Neuronal stem cell (in vitro differentiated cells): ENCODE data around the gene PEMT.

ENCODE experiments used
- DNase-seq: peaks from one replicate; pipeline ENCODE4 v3.0.0-alpha.2; 2013; ENCODE audit warnings: low spot score
- H2AFZ ChIP-seq: one replicate; pipeline ENCODE4 v1.6.1; 2013; ENCODE audit warnings: mild to moderate bottlenecking, low read length, inconsistent platforms
- H2AK5ac ChIP-seq: 2 replicates; pipeline ENCODE4 v1.6.1; 2013; ENCODE audit warnings: low read depth, mild to moderate bottlenecking, inconsistent platforms, low read length, moderate library complexity, mixed read lengths
- H2BK120ac ChIP-seq: 2 replicates; pipeline ENCODE4 v1.6.1; 2013; ENCODE audit warnings: low read depth, mild to moderate bottlenecking, inconsistent platforms, low read length, moderate library complexity, mixed read lengths
- H2BK12ac ChIP-seq: one replicate; pipeline ENCODE4 v1.6.1; 2013; ENCODE audit warnings: low read length, inconsistent platforms
- H2BK15ac ChIP-seq: 2 replicates; pipeline ENCODE4 v1.6.1; 2013; ENCODE audit warnings: mild to moderate bottlenecking, low read length, inconsistent platforms, mixed read lengths
- H2BK5ac ChIP-seq: one replicate; pipeline ENCODE4 v1.6.1; 2013; ENCODE audit warnings: inconsistent platforms, mild to moderate bottlenecking, low read length, moderate library complexity
- H3K14ac ChIP-seq: one replicate; pipeline ENCODE4 v1.6.1; 2013; ENCODE audit warnings: low read length, inconsistent platforms
- H3K18ac ChIP-seq: 2 replicates; pipeline ENCODE4 v1.6.1; 2013; ENCODE audit warnings: low read length, inconsistent platforms
- H3K23ac ChIP-seq: 2 replicates; pipeline ENCODE4 v1.6.1; 2013; ENCODE audit warnings: low read depth, mild to moderate bottlenecking, mixed read lengths, low read length, inconsistent platforms; ENCODE audit not compliant: poor library complexity
- H3K27ac ChIP-seq: replicated peaks from 3 replicates; pipeline ENCODE4 v1.5.1; 2013; ENCODE audit warnings: low read length, inconsistent platforms
- H3K27me3 ChIP-seq, 3 experiments: 2 replicates each; pipeline ENCODE4 v1.6.1; 2013; ENCODE audit warnings: low read length in 3 of 3, mild to moderate bottlenecking in 2 of 3, inconsistent platforms in 1 of 3, low read depth in 1 of 3, mixed read lengths in 1 of 3, moderate library complexity in 1 of 3; ENCODE audit not compliant: control insufficient read depth in 3 of 3, insufficient read depth in 3 of 3
- H3K36me3 ChIP-seq, 2 donors: replicated peaks in 1 of 2; 2 replicates each; pipeline ENCODE4 v1.6.1; 2013; ENCODE audit warnings: low read length in 2 of 2; ENCODE audit not compliant: control insufficient read depth in 2 of 2, insufficient read depth in 2 of 2
- H3K4ac ChIP-seq: 2 replicates; pipeline ENCODE4 v1.6.1; 2013; ENCODE audit warnings: inconsistent platforms, mild to moderate bottlenecking, low read length, moderate library complexity
- H3K4me1 ChIP-seq, 2 donors: 1 replicate in 1 of 2; 2 replicates in 1 of 2; pipeline ENCODE4 v1.6.1; 2013; ENCODE audit warnings: low read length in 2 of 2, low read depth in 1 of 2; ENCODE audit not compliant: control insufficient read depth in 2 of 2, insufficient read depth in 1 of 2
- H3K4me2 ChIP-seq: one replicate; pipeline ENCODE4 v1.6.1; 2013; ENCODE audit warnings: mild to moderate bottlenecking, low read length, inconsistent platforms; ENCODE audit not compliant: insufficient read depth, poor library complexity, severe bottlenecking
- H3K4me3 ChIP-seq, 2 donors: 2 replicates each; pipeline ENCODE4 v1.5.1; 2013; ENCODE audit warnings: low read length in 2 of 2, mild to moderate bottlenecking in 2 of 2, inconsistent platforms in 1 of 2, moderate library complexity in 1 of 2
- H3K79me1 ChIP-seq: one replicate; pipeline ENCODE4 v1.6.1; 2013; ENCODE audit warnings: low read depth, mild to moderate bottlenecking, inconsistent platforms, low read length, moderate library complexity
- H3K9ac ChIP-seq: one replicate; pipeline ENCODE4 v1.6.1; 2013; ENCODE audit warnings: mild to moderate bottlenecking, low read depth, low read length, inconsistent platforms; ENCODE audit not compliant: poor library complexity
- H3K9me3 ChIP-seq, 2 donors: replicated peaks in 1 of 2; 2 replicates each; pipeline versions ENCODE3 to v1.6.1; 2013; ENCODE audit warnings: low read length in 2 of 2, mild to moderate bottlenecking in 2 of 2, inconsistent platforms in 1 of 2, low read depth in 1 of 2, mixed read lengths in 1 of 2, moderate library complexity in 1 of 2; ENCODE audit not compliant: control insufficient read depth in 2 of 2, insufficient read depth in 1 of 2
- H4K8ac ChIP-seq: one replicate; pipeline ENCODE4 v1.6.1; 2013; ENCODE audit warnings: low read depth, mild to moderate bottlenecking, inconsistent platforms, low read length, moderate library complexity
- H4K91ac ChIP-seq: one replicate; pipeline ENCODE4 v1.6.1; 2013; ENCODE audit warnings: low read length, low read depth, mild to moderate bottlenecking, inconsistent platforms; ENCODE audit not compliant: poor library complexity
- WGBS, 2 donors: extraction: QIAGEN DNeasy Blood & Tissue Kit; methylation state at CpG; one replicate each; pipeline ENCODE4 v1.1.7; 2013; ENCODE audit warnings: missing lambda C conversion rate in 2 of 2, mixed read lengths in 1 of 2; ENCODE audit not compliant: insufficient read length in 2 of 2, insufficient replicate concordance in 1 of 2; ENCODE audit errors: extremely low coverage in 2 of 2; 5-methylcytosine and 5-hydroxymethylcytosine counted together

The PEMT gene

DNA sequence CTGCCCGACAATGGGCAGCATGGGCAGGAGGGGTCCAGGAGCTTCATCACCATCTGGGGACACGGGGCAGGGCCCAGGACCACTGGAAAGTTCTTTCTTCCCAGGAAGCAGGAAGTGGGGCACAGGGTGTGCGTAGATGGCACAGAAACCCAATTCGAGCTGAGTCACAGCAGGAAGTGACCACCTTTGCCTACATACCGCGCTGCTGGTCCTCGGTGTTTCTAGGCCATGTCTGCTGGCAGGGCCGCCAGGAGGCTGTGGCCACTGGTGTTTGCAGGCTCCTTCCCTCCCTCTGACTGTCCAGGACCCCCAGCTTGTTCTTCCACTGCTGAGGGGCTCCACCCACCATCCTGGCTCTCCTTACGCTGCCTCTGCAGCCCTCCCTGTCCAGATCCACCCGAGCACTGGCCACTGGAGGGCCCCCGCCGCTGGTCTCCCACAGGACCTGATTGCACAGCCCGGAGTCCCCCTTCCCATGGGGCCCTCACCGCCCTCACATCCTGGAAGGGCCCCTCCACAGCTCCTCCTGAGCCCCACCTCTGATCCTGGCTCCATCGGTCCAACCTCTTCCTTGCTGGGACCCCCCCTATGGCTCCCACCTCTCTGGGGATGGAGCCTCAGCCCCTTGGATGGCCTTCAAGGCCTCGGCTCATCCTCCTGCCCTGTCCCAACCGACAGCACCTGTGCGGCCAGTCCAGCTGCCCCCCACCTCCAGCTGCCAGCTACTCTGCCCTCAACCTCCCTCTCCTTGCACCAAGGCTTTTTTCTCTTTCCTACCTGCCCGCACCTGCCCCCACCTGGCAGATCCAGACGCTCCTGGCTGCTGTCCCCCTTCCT is 80.8 kb downstream of the PEMT start:
- Histone ChIP-seq H2AFZ (no peak overlapping the region), H2AK5ac (peak overlapping the region; percentile 75), H4K91ac (no peak overlapping the region), H3K9ac (no peak overlapping the region), H3K36me3 (no peaks in the 10 kb centered on the region), H3K27ac (no peak overlapping the region), H3K23ac (no peak overlapping the region), H3K18ac (peak overlapping the region; percentile 67), H2BK5ac (peak overlapping the region; percentile 29), H3K4me3 (peak overlapping the region in 1 of 2 donors; percentile 32), H3K79me1 (peaks cover 7% of the 10 kb centered on the region), H2BK15ac (no peak overlapping the region), H4K8ac (peak overlapping the region; percentile 23), H3K4me1 (peaks cover 3 to 12% of the 10 kb centered on the region in 2 donors), H2BK120ac (no peak overlapping the region), H3K4ac (no peak overlapping the region), H3K14ac (peak overlapping the region; percentile 85), H3K9me3 (no peaks in the 10 kb centered on the region), H3K4me2 (no peak overlapping the region), H2BK12ac (peak overlapping the region; percentile 16), H3K27me3 (no peaks in the 10 kb centered on the region)
- no peak for DNase-seq
- WGBS, 2 donors, result no CpG with 5 or more reads among the region's 20 CpGs

DNA sequence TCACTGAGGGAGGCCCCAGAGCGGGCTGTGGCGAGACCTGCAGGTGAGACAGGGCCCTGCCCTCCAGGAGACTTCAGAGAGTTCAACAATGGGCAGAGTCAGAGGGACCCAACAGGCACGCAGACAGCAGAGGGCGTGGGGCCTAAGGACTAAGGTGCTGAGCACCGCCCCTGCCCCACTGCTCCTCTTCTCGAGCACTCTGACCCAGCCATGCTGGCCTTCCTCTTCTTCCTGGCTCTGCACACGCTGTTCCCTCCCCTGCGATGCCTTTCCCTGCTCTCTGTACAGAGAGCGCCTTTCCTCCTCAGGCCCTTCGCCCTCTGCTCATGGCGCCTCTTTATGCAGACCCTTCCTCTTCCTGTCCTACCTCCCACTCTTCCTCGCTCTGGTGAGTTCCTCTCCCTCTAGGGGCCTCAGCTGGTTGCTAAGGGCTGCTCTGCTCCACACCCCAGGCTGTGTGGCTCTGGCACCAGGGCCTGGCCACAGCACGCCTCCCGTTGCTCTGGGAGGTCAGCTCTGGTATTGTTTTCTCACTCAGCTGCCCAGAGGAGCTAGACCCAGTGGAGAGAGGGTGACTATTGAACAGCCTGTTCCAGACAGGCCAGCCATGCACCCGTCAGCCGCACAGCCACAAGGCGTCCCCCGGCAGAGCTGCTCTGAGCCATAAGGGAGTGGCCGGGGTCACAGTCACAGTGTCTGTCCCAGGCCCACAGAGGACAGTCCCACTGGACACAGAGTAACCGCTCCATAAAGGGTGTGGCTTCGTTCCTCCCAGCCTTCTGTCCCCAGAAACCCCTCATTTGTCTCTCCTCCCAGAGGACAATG is 81.7 kb downstream of the PEMT start:
- Histone ChIP-seq H2AK5ac (peak overlapping the region; percentile 75), H2BK15ac (peak overlapping the region; percentile 30), H3K14ac (peak overlapping the region; percentile 97), H3K4me3 (peak overlapping the region in 1 of 2 donors; percentile 32), H3K18ac (peak overlapping the region; percentile 53), H3K4me1 (peaks cover 4 to 5% of the 10 kb centered on the region in 2 donors), H3K27me3 (no peaks in the 10 kb centered on the region), H3K79me1 (peaks cover 7% of the 10 kb centered on the region), H3K9me3 (no peaks in the 10 kb centered on the region), H3K4me2 (no peak overlapping the region), H3K9ac (no peak overlapping the region), H3K23ac (peak overlapping the region; percentile 34), H2AFZ (no peak overlapping the region), H3K4ac (peak overlapping the region; percentile 46), H3K27ac (no peak overlapping the region), H4K8ac (no peak overlapping the region), H2BK120ac (no peak overlapping the region), H4K91ac (no peak overlapping the region), H3K36me3 (no peaks in the 10 kb centered on the region), H2BK5ac (peak overlapping the region; percentile 29), H2BK12ac (peak overlapping the region; percentile 30)
- DNase-seq, result no peak
- no CpG with 5 or more reads among the region's 21 CpGs for WGBS, 2 donors

- Histone ChIP-seq H4K8ac (no peak overlapping the region), H3K27ac (no peak overlapping the region), H3K18ac (peak overlapping the region; percentile 48), H3K9ac (no peak overlapping the region), H2BK12ac (peak overlapping the region; percentile 30), H3K4me2 (no peak overlapping the region), H4K91ac (no peak overlapping the region), H3K79me1 (peaks cover 7% of the 10 kb centered on the region), H2BK5ac (no peak overlapping the region), H3K23ac (peak overlapping the region; percentile 34), H2BK120ac (no peak overlapping the region), H3K4me3 (no peak overlapping the region), H2AFZ (no peak overlapping the region), H3K36me3 (no peaks in the 10 kb centered on the region), H3K14ac (peak overlapping the region; percentile 56), H3K27me3 (no peaks in the 10 kb centered on the region), H3K9me3 (no peaks in the 10 kb centered on the region), H3K4ac (no peak overlapping the region), H2BK15ac (no peak overlapping the region), H3K4me1 (peaks cover 5 to 7% of the 10 kb centered on the region in 2 donors), H2AK5ac (no peak overlapping the region)
- no CpG with 5 or more reads among the region's 33 CpGs for WGBS, 2 donors
- DNase-seq, result no peak
Measured at GRCh38 chr17:17508646-17509591, 82.6 kb downstream of the PEMT start.
